Fibroblast of gingiva (primary cell): ENCODE data around the gene CELF2.

Experiments used
- DNase-seq: peaks from one replicate; pipeline ENCODE4 v3.0.0-alpha.2; 2011; ENCODE audit warnings: low read depth

The CELF2 gene

GRCh38 chr10:11156480-11156879 is 138.8 kb downstream of the CELF2 start:
- no peak for DNase-seq

DNA sequence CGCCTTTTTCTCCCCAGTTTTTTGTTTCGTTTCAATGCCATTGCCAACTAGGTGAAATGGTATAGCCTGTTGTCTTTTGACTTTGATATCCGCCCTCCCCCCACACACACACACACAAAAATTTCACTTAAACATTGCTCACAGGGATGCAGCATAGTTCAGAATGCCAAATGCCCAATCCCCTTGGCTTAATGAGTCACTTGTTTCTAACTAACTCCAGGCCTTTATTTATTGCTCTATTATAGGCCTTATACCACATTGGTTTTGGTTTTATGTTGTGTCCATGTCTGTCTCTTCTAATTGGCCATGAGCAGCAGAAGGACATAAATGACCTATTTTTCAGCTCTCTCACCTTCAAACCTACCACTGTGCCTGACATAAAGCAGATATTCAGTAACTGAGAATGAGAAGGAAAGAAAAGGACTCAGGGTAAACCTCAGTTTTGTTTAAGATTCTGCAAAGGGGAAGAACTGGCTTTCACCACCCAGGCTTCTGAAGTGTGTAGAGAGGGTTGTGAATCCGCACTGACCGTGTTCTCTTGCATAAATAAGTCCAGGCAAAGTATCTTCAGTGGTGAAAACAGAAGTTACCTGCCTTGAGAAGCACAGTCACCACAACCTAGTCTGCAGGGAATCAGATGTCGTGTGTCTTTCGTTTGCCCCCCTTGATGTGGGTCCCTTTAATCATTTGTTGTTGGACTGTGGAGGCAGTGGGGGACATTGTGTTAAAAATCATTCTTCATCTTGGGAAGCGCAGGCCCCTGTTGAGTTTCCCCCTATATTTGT is 139.8 kb downstream of the CELF2 start:
- no peak for DNase-seq

DNA sequence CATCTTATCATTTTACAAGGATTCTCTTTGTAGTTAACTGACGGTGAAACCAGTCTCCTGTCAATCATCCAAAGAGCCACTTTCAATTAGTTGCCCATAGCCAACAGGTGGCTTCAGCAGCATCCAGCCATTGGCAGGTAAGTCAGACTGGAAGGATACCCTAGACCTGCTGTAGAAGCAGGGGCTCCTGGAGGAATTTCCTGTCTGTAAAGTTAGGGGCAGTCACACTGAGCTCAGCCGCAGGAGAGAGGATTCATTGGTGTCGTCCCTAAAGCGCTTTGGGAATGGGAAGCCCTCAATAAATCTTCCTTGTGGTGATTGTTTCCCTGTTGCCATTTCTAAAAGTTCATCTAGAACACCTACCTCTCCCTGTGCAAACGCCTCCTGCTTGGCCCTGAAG is 140.4 kb downstream of the CELF2 start:
- no peak for DNase-seq

DNA sequence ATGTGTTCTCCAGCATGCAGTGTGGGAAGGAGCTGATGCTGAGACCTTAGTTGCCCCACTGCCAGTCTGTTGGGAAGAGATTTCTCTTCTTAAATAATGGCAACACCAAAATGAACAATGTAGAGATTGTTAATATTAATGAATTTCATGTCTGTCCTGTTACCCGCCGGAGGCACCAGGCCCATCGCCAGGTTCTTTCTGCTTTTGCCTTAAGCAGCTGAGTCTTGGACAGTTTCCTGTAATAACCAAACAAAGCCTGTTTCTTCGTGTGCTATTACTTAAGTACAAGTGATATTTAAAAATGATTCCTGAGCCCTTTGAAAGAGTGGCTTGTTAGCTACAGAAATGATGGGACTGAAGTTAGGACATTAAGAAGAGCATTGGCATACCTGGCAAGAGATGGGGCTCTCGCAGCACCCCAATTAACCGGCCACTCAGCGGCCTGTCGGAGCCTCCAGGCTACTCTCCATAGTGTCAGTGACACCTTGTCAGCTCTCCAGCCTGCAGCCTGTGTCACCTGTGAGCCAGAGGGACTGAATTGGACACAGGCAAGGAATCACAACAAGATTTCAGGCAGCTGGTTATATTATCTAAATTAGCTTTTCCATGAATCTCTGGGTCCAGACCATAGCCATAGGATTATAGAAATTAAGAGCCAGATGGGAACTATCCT is 142.0 kb downstream of the CELF2 start:
- peak; percentile 7 for DNase-seq

- no peak for DNase-seq
Observed at GRCh38 chr10:11161096-11161495, 143.4 kb downstream of the CELF2 start.

GRCh38 chr10:11161910-11162309 is 144.2 kb downstream of the CELF2 start:
- no peak for DNase-seq

GRCh38 chr10:11162828-11163599 is 145.3 kb downstream of the CELF2 start:
- DNase-seq: no peak

DNA sequence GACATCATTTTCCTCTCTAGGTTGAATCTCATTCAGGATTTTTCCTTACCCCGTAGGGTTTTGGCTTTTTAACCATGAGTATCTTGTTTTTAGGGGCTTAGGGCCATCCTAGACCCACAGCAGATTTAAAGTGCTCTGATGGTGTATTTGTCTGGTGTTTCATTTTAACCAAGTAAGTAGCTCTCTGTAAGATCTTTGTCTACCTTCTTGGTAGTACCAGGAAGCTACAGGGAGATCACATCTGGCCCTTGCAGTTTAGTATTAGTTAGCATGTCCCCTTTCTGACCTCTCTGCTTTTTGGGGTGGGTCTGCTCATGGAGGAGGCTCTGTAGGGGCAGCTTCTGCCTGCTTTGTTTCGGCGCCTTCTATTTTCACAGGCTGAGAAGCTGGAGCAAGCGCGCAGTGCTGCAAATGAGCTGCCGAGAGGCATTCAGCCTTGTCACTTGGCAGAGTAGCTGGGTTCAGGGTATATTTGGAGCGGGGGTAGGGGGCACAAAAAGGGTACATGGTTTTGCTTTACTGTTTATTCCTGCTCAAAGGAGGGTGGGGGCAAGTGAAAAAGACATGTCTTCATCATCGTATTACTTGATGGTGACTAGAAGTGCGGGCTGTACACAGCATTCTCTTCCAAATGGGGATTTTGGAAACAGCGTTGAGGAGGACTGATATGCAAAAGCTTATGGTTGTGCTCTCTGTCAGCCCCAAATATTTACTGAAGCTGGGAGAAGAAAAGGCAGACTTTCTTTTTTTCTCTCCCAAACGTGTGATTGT is 146.3 kb downstream of the CELF2 start:
- DNase-seq: no peak

DNA sequence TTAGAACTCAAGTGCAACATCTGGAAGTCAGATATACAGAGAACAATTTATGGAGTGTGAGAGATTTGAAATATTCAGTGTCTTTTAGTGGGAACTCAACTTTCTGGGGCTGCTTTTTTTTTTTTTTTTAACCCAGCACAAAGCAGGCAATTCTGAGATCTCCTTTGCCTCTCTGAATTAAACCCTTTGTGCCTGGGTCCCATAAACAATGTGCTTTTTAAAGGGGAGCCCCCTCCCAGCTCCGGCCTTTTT is 146.8 kb downstream of the CELF2 start:
- DNase-seq: no peak

DNA sequence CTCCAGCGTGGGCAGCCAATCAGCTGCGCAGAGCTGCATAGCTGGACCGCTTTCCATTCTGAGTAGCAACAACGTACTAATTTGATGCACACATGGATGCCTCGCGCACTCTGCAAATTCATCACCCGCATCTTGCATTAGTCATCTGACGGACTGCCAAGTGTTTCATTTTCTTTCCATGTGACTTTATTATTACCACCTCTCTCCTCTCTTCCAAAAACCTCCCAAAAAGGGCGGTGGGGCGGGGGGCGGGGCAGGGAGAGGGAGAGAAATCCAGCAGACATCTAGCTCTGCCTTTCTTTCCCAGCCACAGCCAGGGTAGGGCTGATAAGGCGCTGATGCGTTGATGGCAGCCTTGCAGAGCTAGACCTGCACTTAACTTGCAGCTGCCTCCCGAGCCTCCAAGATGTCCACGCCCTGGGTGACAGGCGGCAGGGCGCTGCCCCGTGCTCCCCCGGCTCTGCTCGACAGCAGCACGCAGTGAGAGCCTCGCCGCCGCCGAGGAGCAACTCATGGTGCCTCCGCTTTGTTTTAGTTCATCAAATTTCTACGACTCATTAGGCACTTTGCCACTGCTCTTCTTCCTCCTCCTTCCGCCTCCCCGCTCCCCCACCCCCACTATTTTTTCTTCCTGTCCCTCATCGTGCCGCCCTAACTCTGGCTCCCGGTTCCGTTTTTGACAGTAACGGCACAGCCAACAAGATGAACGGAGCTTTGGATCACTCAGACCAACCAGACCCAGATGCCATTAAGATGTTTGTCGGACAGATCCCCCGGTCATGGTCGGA is 147.3 kb downstream of the CELF2 start:
- DNase-seq: peak; percentile 73

DNA sequence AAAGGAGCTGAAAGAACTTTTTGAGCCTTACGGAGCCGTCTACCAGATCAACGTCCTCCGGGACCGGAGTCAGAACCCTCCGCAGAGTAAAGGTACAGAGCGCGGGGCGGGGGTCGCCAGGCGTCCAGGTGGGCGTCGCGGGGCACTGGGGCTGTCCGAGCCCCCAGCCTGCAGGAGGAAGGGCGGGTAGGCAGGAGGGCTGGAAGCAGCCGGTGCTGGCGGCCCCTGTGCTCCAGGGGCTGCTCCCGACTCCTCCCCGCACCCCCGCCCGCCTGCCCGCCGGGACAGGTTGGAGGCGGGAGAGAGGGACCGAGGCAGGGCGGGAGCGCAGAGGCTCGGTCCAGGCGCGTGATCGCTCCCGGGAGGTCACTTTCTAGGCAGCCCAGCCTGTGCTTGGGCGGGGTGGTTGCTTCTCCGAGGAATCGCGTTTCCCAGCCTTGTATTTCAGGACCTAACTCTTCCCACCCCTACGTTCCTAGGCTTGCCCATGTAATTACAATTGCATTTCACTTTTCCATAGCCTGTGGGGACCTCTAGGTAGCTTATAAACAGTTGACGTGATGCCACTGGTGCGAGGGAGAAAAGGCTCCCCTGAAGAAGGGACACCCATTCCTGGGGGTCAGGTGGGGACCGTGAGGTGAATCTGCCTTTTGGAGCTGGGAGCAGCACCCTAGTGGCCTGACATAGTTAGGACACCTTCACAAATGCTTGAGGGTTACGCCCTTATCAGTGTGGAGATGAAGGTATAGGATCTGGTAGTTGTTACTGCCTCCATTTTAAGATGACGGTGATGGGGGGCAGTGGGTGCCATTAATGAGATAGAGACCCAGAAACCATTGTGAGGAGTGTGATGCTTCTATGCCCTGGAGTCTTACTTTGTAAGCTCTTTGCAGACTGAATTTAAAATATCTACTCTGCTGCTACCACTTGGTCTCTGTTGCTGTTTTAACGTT is 148.2 kb downstream of the CELF2 start:
- no peak for DNase-seq

DNA sequence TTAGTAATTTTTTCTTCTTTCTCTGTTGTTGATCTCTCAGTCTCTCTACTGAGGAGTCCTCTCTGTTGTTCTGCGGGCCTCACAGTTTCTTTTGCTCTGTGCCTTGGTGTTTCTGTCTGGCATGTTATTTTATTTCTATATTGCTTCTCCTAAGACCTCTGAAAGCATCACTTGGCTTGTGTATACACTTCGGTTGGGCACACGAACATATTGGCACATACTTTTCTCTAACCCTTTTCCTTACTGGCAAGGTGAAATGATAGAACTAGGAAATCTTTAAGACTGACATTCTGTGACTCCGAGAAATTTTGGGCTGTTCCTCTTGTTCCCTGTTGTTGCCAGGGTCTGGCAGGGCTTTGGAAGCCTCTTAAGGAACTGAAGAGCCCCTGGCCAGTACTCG is 148.9 kb downstream of the CELF2 start:
- DNase-seq: no peak

GRCh38 chr10:11167233-11167966 is 149.7 kb downstream of the CELF2 start:
- DNase-seq: no peak

GRCh38 chr10:11168423-11169090 is 150.9 kb downstream of the CELF2 start:
- no peak for DNase-seq

- no peak for DNase-seq
Observed at GRCh38 chr10:11169976-11170375, 152.3 kb downstream of the CELF2 start.

DNA sequence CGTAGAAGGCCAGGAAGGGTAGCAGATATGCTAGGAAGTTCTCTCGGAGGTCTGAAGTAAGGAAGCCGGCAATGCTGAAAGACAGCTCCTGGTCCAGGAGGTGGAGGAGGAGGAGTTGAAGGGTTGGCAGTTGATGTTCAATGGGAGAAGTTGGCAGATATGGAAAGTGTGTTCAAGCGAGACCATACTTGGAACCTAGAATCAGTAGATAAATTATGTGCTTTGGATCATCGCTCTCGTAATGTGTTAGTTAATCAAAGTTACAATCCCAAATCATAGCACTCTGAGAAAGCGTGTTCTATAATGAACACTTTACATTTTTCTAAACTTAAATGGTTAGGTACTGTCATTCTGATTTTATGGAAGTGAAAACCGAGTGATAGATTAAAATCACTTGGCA is 152.9 kb downstream of the CELF2 start:
- no peak for DNase-seq

GRCh38 chr10:11170993-11171851 is 153.6 kb downstream of the CELF2 start:
- no peak for DNase-seq

- DNase-seq: no peak
Observed at GRCh38 chr10:11173042-11173441, 155.4 kb downstream of the CELF2 start.
